Hepatocyte (in vitro differentiated cells): Measurements from ENCODE around the gene NFIX. TPM values are rescaled to one million over a fixed set of nuclear protein-coding genes. Genes with fewer than 3 reads are reported as not detected.

Experiments used
- DNase-seq: peaks from one replicate; pipeline ENCODE4 v3.0.0-alpha.2; 2016; ENCODE audit warnings: low spot score
- H2AFZ ChIP-seq: fragments of 200-600 bp; sonication (generic); 2 replicates; pipeline ENCODE4 v1.6.0; 2016; ENCODE audit warnings: antibody characterized with exemption, mild to moderate bottlenecking
- H3K27ac ChIP-seq: fragments of 200-600 bp; sonication (generic); 2 replicates; pipeline ENCODE4 v1.5.1; 2016; ENCODE audit warnings: mild to moderate bottlenecking
- H3K27me3 ChIP-seq: fragments of 200-600 bp; sonication (generic); 2 replicates; pipeline ENCODE4 v1.6.1; 2016
- H3K36me3 ChIP-seq: fragments of 200-600 bp; sonication (generic); replicated peaks from 2 replicates; pipeline ENCODE4 v1.5.1; 2016; ENCODE audit warnings: low read depth; ENCODE audit not compliant: insufficient read depth
- H3K4me1 ChIP-seq: fragments of 200-600 bp; sonication (generic); 2 replicates; pipeline ENCODE4 v1.5.1; 2016; ENCODE audit warnings: mild to moderate bottlenecking, moderate library complexity; ENCODE audit not compliant: insufficient read depth
- H3K4me2 ChIP-seq: fragments of 200-600 bp; sonication (generic); 2 replicates; pipeline ENCODE4 v1.6.0; 2016
- H3K4me3 ChIP-seq: fragments of 200-600 bp; sonication (generic); 2 replicates; pipeline ENCODE4 v1.5.1; 2016; ENCODE audit warnings: mild to moderate bottlenecking
- H3K79me2 ChIP-seq: fragments of 200-600 bp; sonication (generic); 2 replicates; pipeline ENCODE4 v1.6.0; 2017; ENCODE audit warnings: mild to moderate bottlenecking
- H3K9me2 ChIP-seq: fragments of 200-600 bp; sonication (generic); replicated peaks from 2 replicates; pipeline ENCODE4 v1.6.0; 2017; ENCODE audit warnings: mild to moderate bottlenecking; ENCODE audit not compliant: insufficient read depth
- H3K9me3 ChIP-seq: fragments of 200-600 bp; sonication (generic); 2 replicates; pipeline ENCODE4 v1.5.1; 2016; ENCODE audit warnings: low read depth, mild to moderate bottlenecking
- H4K20me1 ChIP-seq: fragments of 200-600 bp; sonication (generic); 2 replicates; pipeline ENCODE4 v1.6.0; 2016; ENCODE audit warnings: mild to moderate bottlenecking; ENCODE audit not compliant: insufficient read depth, poor library complexity, severe bottlenecking
- EZH2 ChIP-seq: fragments of 200-600 bp; sonication (generic); IDR thresholded peaks from 2 replicates; pipeline ENCODE4 v1.6.1; 2016; ENCODE audit warnings: antibody characterized with exemption, mild to moderate bottlenecking, borderline replicate concordance
- EZH2phosphoT487 ChIP-seq: fragments of 200-600 bp; sonication (generic); IDR thresholded peaks from one replicate; pipeline ENCODE4 v1.6.1; 2018; ENCODE audit warnings: antibody characterized with exemption, mild to moderate bottlenecking, low read depth, moderate library complexity; ENCODE audit not compliant: unreplicated experiment, severe bottlenecking
- WGBS: methylation state at CpG from one replicate; pipeline ENCODE4 v1.1.6; 2016; ENCODE audit warnings: low lambda C conversion rate; ENCODE audit errors: missing lambda C conversion rate; 5-methylcytosine and 5-hydroxymethylcytosine counted together
- polyA plus RNA-seq: library from polyadenylated mRNA; unstranded; fragments of >200 nt; fragmentation: Nextera tagmentation; extraction: Ambion mirVana; gene quantifications from 2 replicates; pipeline ENCODE4 v1.2.1, GENCODE V29; 2016
- total RNA-seq: library from RNA; depleted of rRNA; stranded (reverse); fragments of >200 nt; gene quantifications from 2 replicates; pipeline ENCODE4 v1.2.3, GENCODE V29; 2014
- TF ChIP-seq, protein P1 (sequence below): fragments of 200-600 bp; sonication (generic); IDR thresholded peaks from 2 replicates; pipeline ENCODE4 v1.5.1; 2016; ENCODE audit warnings: antibody characterized with exemption, mild to moderate bottlenecking; ENCODE audit not compliant: poor library complexity

Gene NFIX
- total and polyA plus RNA-seq, 2 experiments from 2014 or later, result 10.2 to 12.8 TPM

DNA sequence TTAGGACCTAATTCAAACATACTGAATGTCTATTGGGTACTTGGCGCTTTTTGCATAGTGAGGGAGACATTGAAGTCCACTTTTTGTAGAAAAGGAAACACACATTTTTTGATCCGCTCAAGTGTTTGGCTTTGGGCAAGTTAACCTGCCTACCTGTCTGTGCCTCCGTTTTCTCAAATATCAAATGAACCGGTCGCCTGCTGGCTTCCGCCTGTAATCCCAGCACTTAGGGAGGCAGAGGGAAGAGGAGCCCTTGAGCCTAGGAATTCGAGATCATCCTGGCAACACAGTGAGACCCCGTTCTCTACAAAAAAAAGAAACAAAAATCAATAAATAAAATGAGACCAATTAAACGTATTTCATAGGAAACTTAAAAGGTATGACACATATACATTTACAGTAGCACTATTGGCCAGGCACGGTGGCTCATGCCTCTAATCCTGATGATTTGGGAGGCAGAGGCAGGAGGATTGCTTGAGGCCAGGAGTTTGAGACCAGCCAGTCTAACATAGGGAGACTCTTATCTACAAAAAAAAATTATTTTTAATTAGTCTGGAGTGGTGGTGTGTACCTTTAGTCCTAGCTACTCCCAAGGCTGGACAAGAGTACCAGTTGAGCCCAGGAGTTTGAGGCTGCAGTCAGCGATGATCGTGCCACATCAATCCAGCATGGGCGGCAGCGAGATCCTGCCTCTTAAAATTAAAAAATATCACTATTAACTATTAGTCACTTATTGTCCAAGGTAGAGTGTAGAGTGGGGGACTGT lies 48.4 kb upstream of the NFIX start:
- H3K36me3 ChIP-seq, result no peaks in the 10 kb centered on the region

DNA sequence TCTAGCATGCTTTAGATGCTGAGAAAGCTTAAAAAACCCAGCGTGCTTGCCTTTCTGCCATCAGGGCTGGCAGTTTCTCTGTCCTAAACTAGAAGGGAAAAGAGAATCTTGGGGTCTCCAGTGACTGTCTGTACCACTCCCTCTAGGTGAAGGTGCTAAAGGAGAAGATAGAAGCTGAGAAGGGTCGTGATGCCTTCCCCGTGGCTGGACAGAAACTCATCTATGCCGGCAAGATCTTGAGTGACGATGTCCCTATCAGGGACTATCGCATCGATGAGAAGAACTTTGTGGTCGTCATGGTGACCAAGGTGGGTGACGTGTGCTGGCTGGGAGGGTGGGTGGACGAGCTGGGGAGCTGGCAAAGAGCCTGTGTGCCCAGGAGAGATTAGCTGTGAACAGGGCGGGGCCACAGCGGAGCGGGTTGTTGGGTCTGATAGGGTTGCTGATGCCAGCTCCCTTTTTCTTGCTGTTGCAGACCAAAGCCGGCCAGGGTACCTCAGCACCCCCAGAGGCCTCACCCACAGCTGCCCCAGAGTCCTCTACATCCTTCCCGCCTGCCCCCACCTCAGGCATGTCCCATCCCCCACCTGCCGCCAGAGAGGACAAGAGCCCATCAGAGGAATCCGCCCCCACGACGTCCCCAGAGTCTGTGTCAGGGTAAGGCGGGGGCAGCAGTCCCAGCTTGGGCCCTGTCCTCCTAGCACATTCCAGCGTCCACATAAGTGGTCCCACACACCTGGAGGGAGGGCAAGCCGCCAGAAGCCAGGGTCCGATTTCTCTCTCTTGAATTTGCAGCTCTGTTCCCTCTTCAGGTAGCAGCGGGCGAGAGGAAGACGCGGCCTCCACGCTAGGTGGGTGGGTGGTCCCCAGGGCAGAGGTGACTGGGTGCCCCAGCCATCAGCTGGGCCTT lies 47.3 kb upstream of the NFIX start:
- Histone ChIP-seq H2AFZ (no peak overlapping the region), H3K27me3 (no peaks in the 10 kb centered on the region), H3K9me2 (no peaks in the 10 kb centered on the region), H3K9me3 (no peaks in the 10 kb centered on the region), H4K20me1 (peaks cover 11% of the 10 kb centered on the region), H3K4me1 (peaks cover 25% of the 10 kb centered on the region), H3K36me3 (no peaks in the 10 kb centered on the region), H3K27ac (no peak overlapping the region), H3K79me2 (peaks cover 39% of the 10 kb centered on the region), H3K4me2 (peak overlapping the region; percentile 88), H3K4me3 (no peak overlapping the region)
- 96% methylated on average over 22 of the region's 28 CpGs for whole genome bisulfite sequencing
- TF ChIP-seq EZH2, result no peak
- TF ChIP-seq, protein P1, sequence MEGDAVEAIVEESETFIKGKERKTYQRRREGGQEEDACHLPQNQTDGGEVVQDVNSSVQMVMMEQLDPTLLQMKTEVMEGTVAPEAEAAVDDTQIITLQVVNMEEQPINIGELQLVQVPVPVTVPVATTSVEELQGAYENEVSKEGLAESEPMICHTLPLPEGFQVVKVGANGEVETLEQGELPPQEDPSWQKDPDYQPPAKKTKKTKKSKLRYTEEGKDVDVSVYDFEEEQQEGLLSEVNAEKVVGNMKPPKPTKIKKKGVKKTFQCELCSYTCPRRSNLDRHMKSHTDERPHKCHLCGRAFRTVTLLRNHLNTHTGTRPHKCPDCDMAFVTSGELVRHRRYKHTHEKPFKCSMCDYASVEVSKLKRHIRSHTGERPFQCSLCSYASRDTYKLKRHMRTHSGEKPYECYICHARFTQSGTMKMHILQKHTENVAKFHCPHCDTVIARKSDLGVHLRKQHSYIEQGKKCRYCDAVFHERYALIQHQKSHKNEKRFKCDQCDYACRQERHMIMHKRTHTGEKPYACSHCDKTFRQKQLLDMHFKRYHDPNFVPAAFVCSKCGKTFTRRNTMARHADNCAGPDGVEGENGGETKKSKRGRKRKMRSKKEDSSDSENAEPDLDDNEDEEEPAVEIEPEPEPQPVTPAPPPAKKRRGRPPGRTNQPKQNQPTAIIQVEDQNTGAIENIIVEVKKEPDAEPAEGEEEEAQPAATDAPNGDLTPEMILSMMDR, result no peak
- DNase-seq, result no peak

More for the DNA sequence above, 48.4 kb upstream of the NFIX start:
- H3K27ac ChIP-seq, result peak overlapping the region; percentile 96
- peak overlapping the region; percentile 88 for H3K4me2 ChIP-seq
- no peak overlapping the region for H2AFZ ChIP-seq
- WGBS, result 50% methylated on average over 14 of the region's 14 CpGs
- no peaks in the 10 kb centered on the region for H3K9me3 ChIP-seq
- peaks cover 11% of the 10 kb centered on the region for H4K20me1 ChIP-seq
- peak overlapping the region; percentile 48 for H3K4me3 ChIP-seq
- H3K4me1 ChIP-seq, result peaks cover 27% of the 10 kb centered on the region
- no peaks in the 10 kb centered on the region for H3K27me3 ChIP-seq
- DNase-seq, result no peak
- H3K79me2 ChIP-seq, result peaks cover 44% of the 10 kb centered on the region
- no peaks in the 10 kb centered on the region for H3K9me2 ChIP-seq
- TF ChIP-seq EZH2phosphoT487, result no peak
- TF ChIP-seq EZH2, result no peak
- TF ChIP-seq, protein P1, result no peak

DNA sequence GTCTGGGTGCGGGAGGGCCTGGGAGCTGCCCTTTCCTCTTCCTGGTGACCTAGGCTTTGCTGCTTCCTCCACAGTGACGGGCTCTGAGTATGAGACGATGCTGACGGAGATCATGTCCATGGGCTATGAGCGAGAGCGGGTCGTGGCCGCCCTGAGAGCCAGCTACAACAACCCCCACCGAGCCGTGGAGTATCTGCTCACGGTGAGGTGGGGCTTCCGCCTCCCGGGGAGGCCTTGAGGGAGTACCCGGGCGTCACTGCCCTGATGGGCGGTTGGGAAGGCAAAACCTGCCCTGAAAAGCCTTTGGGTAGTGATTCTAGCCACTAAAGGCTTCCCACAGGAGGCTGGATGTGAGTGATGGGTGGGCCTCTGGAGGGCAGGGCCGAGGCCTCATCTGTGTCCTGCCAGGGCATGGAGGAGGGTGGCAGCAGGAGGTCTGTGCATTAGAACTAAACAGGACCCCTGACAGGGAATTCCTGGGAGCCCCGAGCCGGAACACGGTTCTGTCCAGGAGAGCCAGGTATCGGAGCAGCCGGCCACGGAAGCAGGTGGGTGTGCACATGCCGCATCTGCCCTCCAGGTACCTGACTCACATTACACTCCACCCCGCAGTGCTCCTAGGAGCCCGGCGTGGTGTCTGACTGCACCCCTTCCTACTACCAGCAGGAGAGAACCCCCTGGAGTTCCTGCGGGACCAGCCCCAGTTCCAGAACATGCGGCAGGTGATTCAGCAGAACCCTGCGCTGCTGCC lies 46.5 kb upstream of the NFIX start:
- no peaks in the 10 kb centered on the region for H3K9me2 ChIP-seq
- H4K20me1 ChIP-seq, result peaks cover 5% of the 10 kb centered on the region
- TF ChIP-seq EZH2, result no peak
- TF ChIP-seq EZH2phosphoT487, result no peak
- TF ChIP-seq, protein P1, result no peak
- H3K4me2 ChIP-seq, result no peak overlapping the region
- H3K27ac ChIP-seq, result no peak overlapping the region
- no peak for DNase-seq
- peaks cover 25% of the 10 kb centered on the region for H3K4me1 ChIP-seq
- peaks cover 33% of the 10 kb centered on the region for H3K79me2 ChIP-seq
- WGBS, result 98% methylated on average over 30 of the region's 30 CpGs
- H3K36me3 ChIP-seq, result no peaks in the 10 kb centered on the region
- H2AFZ ChIP-seq, result no peak overlapping the region
- H3K9me3 ChIP-seq, result no peaks in the 10 kb centered on the region
- no peak overlapping the region for H3K4me3 ChIP-seq
- no peaks in the 10 kb centered on the region for H3K27me3 ChIP-seq
